B cell (primary cell): ENCODE data around the gene UMAD1. TPM values are rescaled to one million over a fixed set of nuclear protein-coding genes. Genes with fewer than 3 reads are reported as not detected.

Source experiments
- ATAC-seq: fragments of 200-7000 bp; cut with Tn5 transposase; one replicate; pipeline ENCODE4 v1.10.0; 2021; ENCODE audit warnings: low read depth, mild to moderate bottlenecking, moderate number of reproducible peaks, moderate library complexity
- CTCF ChIA-PET: fragments of 350-600 bp; sonication (Branson Sonifier 250); formaldehyde crosslinking; loops from one replicate; lab custom pipeline; 2021; ENCODE audit warnings: antibody characterized with exemption, inconsistent platforms; lab: Charles Lee
- POLR2A ChIA-PET: fragments of 350-600 bp; sonication (Branson Sonifier 250); formaldehyde crosslinking; loops from one replicate; lab custom pipeline; 2021; ENCODE audit warnings: antibody characterized with exemption; lab: Charles Lee
- DNase-seq: peaks from one replicate; pipeline ENCODE4 v3.0.0; 2013
- H2AFZ ChIP-seq: 2 replicates; pipeline ENCODE4 v1.6.1; 2012; ENCODE audit warnings: mild to moderate bottlenecking, low read depth, low read length; ENCODE audit not compliant: insufficient read depth, poor library complexity, severe bottlenecking
- H3K27ac ChIP-seq, 2 donors: 1 replicate in 1 of 2; 2 replicates in 1 of 2; pipeline ENCODE4 v1.5.1; 2012 to 2013; ENCODE audit warnings: low read length in 2 of 2, mild to moderate bottlenecking in 2 of 2, moderate library complexity in 1 of 2
- H3K27me3 ChIP-seq, 4 experiments: fragments of 200-600 bp in 1 of 4; sonication (generic) in 1 of 4; replicated peaks in 1 of 4; 1 replicate in 2 of 4; 2 replicates in 2 of 4; pipeline versions ENCODE4 v1.6.1 to v1.7.0; 2013 to 2016; ENCODE audit warnings: low read length in 3 of 4, mild to moderate bottlenecking in 2 of 4, mixed read lengths in 1 of 4, moderate library complexity in 1 of 4; ENCODE audit not compliant: insufficient read depth in 4 of 4, control insufficient read depth in 3 of 4; ENCODE audit errors: control extremely low read depth in 1 of 4
- H3K36me3 ChIP-seq, 2 experiments: replicated peaks in 1 of 2; 1 replicate in 1 of 2; 2 replicates in 1 of 2; pipeline versions ENCODE4 v1.6.1 to v1.7.1; 2013; ENCODE audit warnings: low read length in 1 of 2; ENCODE audit not compliant: insufficient read depth in 2 of 2, control insufficient read depth in 1 of 2; ENCODE audit errors: control extremely low read depth in 1 of 2, extremely low read depth in 1 of 2
- H3K4me1 ChIP-seq, 2 donors: fragments of 200-600 bp in 1 of 2; sonication (generic) in 1 of 2; 1 replicate in 1 of 2; 2 replicates in 1 of 2; pipeline versions ENCODE4 v1.5.1 to v1.6.1; 2013 to 2017; ENCODE audit warnings: low read length in 2 of 2; ENCODE audit not compliant: control insufficient read depth in 2 of 2, insufficient read depth in 2 of 2
- H3K4me2 ChIP-seq: replicated peaks from 2 replicates; pipeline ENCODE3; 2012; ENCODE audit warnings: mild to moderate bottlenecking, low read depth, low read length; ENCODE audit not compliant: poor library complexity, severe bottlenecking
- H3K4me3 ChIP-seq, 5 experiments: fragments of 200-600 bp in 1 of 5; sonication (generic) in 1 of 5; 1 replicate in 3 of 5; 2 replicates in 2 of 5; pipeline versions ENCODE4 v1.5.1 to v1.7.0; 2011 to 2016; ENCODE audit warnings: low read length in 4 of 5, mild to moderate bottlenecking in 4 of 5, low read depth in 2 of 5, control low read depth in 1 of 5, moderate library complexity in 1 of 5; ENCODE audit not compliant: insufficient read depth in 1 of 5; ENCODE audit errors: control extremely low read depth in 1 of 5, extremely low read depth in 1 of 5
- H3K79me2 ChIP-seq: fragments of 200-600 bp; sonication (generic); one replicate; pipeline ENCODE4 v1.6.0; 2016; ENCODE audit warnings: low read length; ENCODE audit not compliant: control insufficient read depth, insufficient read depth
- H3K9ac ChIP-seq: fragments of 200-600 bp; sonication (generic); 2 replicates; pipeline ENCODE4 v1.6.1; 2017; ENCODE audit warnings: mild to moderate bottlenecking, low read length, moderate library complexity
- H3K9me3 ChIP-seq, 3 donors: one replicate each; pipeline versions ENCODE4 v1.6.1 to v1.7.1; 2013; ENCODE audit warnings: low read length in 2 of 3; ENCODE audit not compliant: control insufficient read depth in 2 of 3, insufficient read depth in 1 of 3; ENCODE audit errors: control extremely low read depth in 1 of 3
- H4K20me1 ChIP-seq: 2 replicates; pipeline ENCODE4 v1.6.0; 2012; ENCODE audit warnings: mild to moderate bottlenecking, low read length; ENCODE audit not compliant: insufficient read depth, control insufficient read depth, poor library complexity, severe bottlenecking
- H3K27ac Mint-ChIP-seq: one replicate; pipeline ENCODE4 v1.8.0; 2021; ENCODE audit warnings: mixed read lengths
- H3K27me3 Mint-ChIP-seq: one replicate; pipeline ENCODE4 v1.8.0; 2021; ENCODE audit warnings: mixed read lengths
- H3K4me1 Mint-ChIP-seq: one replicate; pipeline ENCODE4 v1.8.0; 2021; ENCODE audit warnings: mixed read lengths
- H3K4me3 Mint-ChIP-seq: one replicate; pipeline ENCODE4 v1.8.0; 2021; ENCODE audit warnings: mixed read lengths
- H3K9me3 Mint-ChIP-seq: one replicate; pipeline ENCODE4 v1.8.0; 2022; ENCODE audit warnings: mixed read lengths; ENCODE audit not compliant: insufficient read depth
- EZH2 ChIP-seq: IDR thresholded peaks from 2 replicates; pipeline ENCODE4 v1.6.1; 2012; ENCODE audit warnings: borderline replicate concordance, low read depth, mild to moderate bottlenecking, moderate library complexity, low read length; ENCODE audit not compliant: insufficient read depth, poor library complexity, severe bottlenecking
- WGBS: methylation state at CpG from one replicate; pipeline ENCODE4 v1.1.5; 2013; ENCODE audit warnings: missing lambda C conversion rate; ENCODE audit not compliant: insufficient coverage; 5-methylcytosine and 5-hydroxymethylcytosine counted together
- intact Hi-C: fragments of 100-400 bp; cut with micrococcal nuclease; formaldehyde crosslinking; loops from one replicate; pipeline ENCODE4 v1.10.0; 2022
- polyA plus RNA-seq: library from polyadenylated mRNA; depleted of rRNA; stranded (reverse); fragments of >200 nt; gene quantifications from 2 replicates; pipeline ENCODE4 v1.2.3, GENCODE V29; 2012
- total RNA-seq, 2 donors: library from RNA; stranded (reverse); fragments of 120-200 nt in 1 of 2; gene quantifications; 1 replicate in 1 of 2; 2 replicates in 1 of 2; pipeline versions ENCODE4 v1.2.3 to v1.2.4, GENCODE V29; 2013 to 2022
- TF ChIP-seq, protein P1 (sequence below): fragments of 200-600 bp; IDR thresholded peaks from one replicate; pipeline ENCODE4 v1.8.0; 2022; ENCODE audit warnings: antibody characterized with exemption, mild to moderate bottlenecking

UMAD1 gene
- total and polyA plus RNA-seq, 2 donors (not counting 1 experiment from before 2014, with no cell fraction given), result 11.6 to 25.9 TPM

DNA sequence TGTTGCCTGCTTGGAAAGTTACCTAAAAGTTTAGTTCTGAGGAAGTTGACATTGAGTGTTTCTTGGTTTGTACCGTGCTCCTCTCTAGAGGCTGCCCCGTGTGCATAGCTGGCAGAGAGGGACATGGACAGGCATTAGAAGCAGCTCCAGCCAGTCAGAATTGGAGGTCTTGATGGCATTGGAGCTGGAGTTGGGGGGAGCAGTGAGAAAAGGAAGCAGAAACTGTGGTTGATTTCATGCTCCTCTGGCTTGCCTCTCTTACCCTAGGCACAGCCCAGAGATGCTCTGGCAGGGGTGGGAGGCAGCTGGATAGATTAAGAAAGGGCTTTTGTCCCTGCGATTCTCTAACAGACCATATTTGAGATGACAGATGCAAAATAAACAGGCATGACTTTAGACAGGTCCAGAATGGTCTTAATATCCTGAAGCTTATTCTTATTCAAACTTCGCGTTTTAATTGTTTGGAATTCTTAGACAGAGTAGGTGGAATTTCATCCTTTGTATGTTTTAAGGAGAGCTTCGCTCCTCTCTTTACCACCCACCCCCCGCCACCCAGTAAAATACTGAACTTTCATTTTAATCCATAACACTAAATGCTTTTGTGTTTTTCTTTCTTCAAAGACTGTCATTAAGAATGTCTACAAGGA, 254.6 kb downstream of the UMAD1 start:
- ChIA-PET POLR2A (no interaction called here), CTCF (interaction anchor here (1.1 kb wide), 1 partner anchor 36 kb away, joined by 3 read pairs; no protein-coding TSS in a partner anchor)
- intact Hi-C loops, result no loop called here
- ATAC-seq, result no peak
- Histone ChIP-seq H3K4me3 (no peak overlapping the region), H3K4me2 (no peak overlapping the region), H4K20me1 (no peaks in the 10 kb centered on the region), H3K27me3 (no peaks in the 10 kb centered on the region), H3K9me3 (no peaks in the 10 kb centered on the region), H2AFZ (no peak overlapping the region), H3K36me3 (no peaks in the 10 kb centered on the region), H3K4me1 (no peaks in the 10 kb centered on the region), H3K27ac (no peak overlapping the region), H3K9ac (no peak overlapping the region), H3K79me2 (no peaks in the 10 kb centered on the region)
- no peak for DNase-seq
- WGBS, result 97% methylated on average over 2 of the region's 7 CpGs
- TF ChIP-seq, protein P1, sequence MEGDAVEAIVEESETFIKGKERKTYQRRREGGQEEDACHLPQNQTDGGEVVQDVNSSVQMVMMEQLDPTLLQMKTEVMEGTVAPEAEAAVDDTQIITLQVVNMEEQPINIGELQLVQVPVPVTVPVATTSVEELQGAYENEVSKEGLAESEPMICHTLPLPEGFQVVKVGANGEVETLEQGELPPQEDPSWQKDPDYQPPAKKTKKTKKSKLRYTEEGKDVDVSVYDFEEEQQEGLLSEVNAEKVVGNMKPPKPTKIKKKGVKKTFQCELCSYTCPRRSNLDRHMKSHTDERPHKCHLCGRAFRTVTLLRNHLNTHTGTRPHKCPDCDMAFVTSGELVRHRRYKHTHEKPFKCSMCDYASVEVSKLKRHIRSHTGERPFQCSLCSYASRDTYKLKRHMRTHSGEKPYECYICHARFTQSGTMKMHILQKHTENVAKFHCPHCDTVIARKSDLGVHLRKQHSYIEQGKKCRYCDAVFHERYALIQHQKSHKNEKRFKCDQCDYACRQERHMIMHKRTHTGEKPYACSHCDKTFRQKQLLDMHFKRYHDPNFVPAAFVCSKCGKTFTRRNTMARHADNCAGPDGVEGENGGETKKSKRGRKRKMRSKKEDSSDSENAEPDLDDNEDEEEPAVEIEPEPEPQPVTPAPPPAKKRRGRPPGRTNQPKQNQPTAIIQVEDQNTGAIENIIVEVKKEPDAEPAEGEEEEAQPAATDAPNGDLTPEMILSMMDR, result no peak
- no peak for TF ChIP-seq EZH2
- Mint-ChIP-seq H3K27ac (no peak overlapping the region), H3K4me3 (no peak overlapping the region), H3K27me3 (no peaks in the 10 kb centered on the region), H3K4me1 (no peaks in the 10 kb centered on the region), H3K9me3 (no peaks in the 10 kb centered on the region)

DNA sequence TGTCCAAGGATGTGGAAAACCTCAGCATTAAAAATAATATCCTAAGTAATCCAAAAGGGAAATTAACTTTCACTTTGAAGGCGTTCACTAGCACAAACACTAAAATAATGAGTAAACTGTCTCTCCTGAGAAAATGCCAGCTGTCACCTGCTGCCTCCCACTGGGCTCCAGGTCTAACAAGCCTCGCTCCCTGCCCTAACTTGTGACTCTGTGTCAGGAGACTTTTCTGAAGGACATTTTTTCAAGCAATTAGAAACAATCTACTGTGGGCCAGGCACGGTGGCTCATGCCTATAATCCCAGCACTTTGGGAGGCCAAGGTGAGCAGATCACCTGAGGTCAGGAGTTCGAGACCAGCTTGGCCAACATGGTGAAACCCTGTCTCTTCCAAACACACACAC, 255.2 kb downstream of the UMAD1 start:
- Histone ChIP-seq H3K4me2 (no peak overlapping the region), H2AFZ (no peak overlapping the region), H3K27ac (no peak overlapping the region), H3K27me3 (no peaks in the 10 kb centered on the region), H3K36me3 (no peaks in the 10 kb centered on the region), H3K9ac (no peak overlapping the region), H4K20me1 (no peaks in the 10 kb centered on the region), H3K79me2 (no peaks in the 10 kb centered on the region), H3K9me3 (no peaks in the 10 kb centered on the region), H3K4me3 (no peak overlapping the region), H3K4me1 (no peaks in the 10 kb centered on the region)
- DNase-seq, result no peak
- Mint-ChIP-seq H3K4me1 (no peaks in the 10 kb centered on the region), H3K9me3 (no peaks in the 10 kb centered on the region), H3K27ac (no peak overlapping the region), H3K27me3 (no peaks in the 10 kb centered on the region), H3K4me3 (no peak overlapping the region)
- intact Hi-C loops, result no loop called here
- no peak for ATAC-seq
- TF ChIP-seq, protein P1, result no peak
- TF ChIP-seq EZH2, result no peak
- ChIA-PET CTCF (no interaction called here), POLR2A (no interaction called here)
- WGBS, result 93% methylated on average over 3 of the region's 4 CpGs
